ENCODE data around the gene ACAD8.
A peak's percentile ranks its signal among the peaks of the same experiment; 100 is the strongest.
"Not testable (repeated sequence)": the region's sequence is repeated elsewhere in the genome, so short reads cannot be mapped to it uniquely, and the experiment has no call there.

ACAD8 gene

GRCh38 chr11:134240592-134240991 lies 12.8 kb upstream of the ACAD8 start:
- DNase-seq: no peak

DNA sequence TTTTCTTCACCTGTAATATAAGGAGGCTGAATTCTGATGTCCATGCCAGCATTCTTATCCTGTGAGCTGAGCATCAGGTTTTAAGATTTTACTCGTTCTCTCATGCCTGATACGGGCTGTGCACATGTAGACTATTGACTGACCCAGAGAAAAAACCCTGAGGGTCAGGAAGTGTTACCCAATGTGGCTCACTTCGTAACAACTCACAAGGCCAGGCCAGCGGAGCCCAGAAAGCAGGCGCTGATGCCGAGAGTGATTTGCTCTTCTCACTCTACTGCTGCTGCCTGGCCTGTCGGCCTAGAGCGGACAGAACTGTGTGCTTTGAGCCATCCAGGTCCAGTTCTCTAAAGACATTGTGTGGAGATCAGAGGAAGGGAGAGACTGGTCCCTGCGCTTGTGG lies 11.0 kb upstream of the ACAD8 start:
- DNase-seq: no peak

DNA sequence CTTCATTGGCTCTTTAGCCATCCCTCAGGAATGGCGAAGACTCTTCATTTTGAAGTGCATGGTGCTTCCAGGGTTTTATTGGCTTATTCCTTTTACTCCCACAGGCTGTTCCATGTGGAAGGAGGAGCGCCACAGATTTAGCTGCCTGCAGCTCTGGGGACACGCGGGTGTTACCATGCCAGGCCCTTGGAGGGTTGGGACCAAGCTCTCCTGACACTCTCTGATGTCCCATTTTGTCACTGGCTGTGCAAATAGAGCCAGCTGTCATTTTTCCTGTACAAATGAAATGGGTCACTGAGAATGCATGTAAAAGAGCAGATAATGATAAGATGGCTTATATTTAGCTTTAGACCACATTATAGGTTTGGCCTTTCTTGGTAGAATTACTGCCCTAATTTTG lies 9.5 kb upstream of the ACAD8 start:
- DNase-seq: no peak

DNA sequence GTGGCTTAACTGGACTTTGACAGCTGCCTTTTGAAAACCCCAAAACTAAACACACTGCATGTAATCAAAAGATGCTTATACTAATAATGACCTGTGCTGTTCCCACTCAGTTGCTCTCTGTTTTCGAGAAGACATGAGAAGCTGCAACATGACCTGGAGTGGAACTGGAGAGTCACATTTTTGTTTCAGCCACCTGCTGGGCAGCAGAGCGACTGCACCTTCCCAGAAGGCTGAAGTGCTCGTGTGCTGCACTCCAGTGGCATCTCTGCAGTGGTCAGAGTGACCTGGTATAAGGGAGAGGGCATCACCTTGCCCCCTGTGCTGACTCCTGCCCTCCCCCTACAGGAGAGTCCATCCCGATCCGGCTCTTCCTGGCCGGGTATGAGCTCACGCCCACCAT lies 8.8 kb upstream of the ACAD8 start:
- DNase-seq: peak; percentile 24

GRCh38 chr11:134245434-134245833 lies 7.9 kb upstream of the ACAD8 start:
- no peak for DNase-seq

DNA sequence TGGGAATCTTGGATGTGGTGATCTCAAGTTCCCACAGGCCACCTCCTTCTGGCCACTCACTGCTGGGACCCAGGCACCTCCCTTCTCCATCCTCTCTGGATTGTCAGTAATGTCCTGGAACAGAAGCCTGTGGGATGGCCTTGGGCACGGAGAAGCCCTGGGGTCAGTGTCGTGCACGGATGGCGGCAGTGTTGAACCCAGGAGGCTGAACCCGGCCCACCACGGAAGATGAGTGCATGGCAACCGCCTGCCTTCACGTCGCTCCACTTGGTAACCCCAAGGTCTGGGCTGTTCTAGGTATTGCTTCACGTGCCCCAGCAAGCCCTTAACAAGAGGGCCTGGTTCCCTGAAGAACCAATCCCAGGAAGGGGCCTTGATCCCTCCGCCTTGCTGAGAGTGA lies 7.3 kb upstream of the ACAD8 start:
- DNase-seq: no peak

- DNase-seq: no peak
Measured at GRCh38 chr11:134246678-134247077, 6.7 kb upstream of the ACAD8 start.

GRCh38 chr11:134248910-134249480 lies 4.4 kb upstream of the ACAD8 start:
- DNase-seq: no peak

- no peak for DNase-seq
Measured at GRCh38 chr11:134250246-134250645, 3.1 kb upstream of the ACAD8 start.

DNA sequence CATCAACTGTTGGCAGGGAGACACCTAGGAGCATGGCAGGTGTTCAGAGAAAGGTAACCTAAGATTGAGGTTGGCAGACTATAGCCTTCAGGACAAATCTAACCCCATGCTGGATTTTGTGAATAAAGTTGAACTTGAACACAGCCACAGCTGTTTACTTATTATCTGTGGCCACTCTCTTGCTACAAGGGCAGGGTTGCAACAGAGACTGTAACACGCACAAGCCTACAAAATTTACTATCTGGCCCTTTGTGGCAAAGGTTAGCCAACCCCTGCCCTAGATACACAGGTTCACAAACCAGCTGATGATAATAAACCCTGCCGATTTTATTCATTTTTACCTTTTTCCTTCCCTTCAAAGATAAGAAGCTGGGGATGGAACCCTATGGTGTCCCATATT lies 2.7 kb upstream of the ACAD8 start:
- DNase-seq: no peak

DNA sequence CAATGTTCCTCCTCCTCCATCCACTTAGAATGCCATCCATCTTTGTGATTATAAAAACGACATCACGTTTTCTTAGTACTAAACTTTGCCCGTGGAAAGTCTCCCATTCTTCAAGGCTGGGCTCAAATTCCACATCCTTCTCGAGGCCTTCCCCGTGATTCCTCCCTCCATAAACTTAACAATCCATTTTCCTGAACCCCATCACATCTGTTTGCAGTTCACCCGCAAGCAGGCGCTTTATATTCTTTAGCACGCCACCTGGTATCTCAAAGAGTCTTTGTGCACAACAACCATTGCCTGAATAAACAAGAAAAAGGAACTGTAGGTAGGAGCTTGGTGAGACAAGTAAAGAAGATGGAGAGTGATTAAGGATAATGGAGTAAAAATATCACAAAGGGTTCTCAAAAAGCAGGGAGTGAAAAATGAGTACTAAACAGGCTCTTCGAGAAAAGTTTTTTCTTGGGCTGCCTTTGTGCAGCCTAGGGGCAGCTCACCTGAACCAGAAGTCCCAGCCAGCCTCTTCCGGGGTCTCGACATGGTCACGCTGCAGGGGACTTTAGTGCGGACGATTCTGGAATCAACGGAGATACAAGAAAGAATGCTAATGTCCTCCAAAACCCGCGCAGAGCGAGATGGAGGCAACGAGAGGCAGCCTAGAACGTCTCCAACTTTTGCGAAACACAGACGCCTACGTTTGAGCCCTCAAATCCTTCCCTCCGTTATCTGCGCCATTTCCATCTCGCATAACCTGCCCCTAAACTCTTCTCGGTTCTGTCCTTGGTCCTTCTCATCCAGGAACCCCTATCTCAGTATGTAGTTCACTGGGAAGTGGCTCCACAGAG lies 801 bp upstream of the ACAD8 start:
- peak; percentile 26 for DNase-seq

DNA sequence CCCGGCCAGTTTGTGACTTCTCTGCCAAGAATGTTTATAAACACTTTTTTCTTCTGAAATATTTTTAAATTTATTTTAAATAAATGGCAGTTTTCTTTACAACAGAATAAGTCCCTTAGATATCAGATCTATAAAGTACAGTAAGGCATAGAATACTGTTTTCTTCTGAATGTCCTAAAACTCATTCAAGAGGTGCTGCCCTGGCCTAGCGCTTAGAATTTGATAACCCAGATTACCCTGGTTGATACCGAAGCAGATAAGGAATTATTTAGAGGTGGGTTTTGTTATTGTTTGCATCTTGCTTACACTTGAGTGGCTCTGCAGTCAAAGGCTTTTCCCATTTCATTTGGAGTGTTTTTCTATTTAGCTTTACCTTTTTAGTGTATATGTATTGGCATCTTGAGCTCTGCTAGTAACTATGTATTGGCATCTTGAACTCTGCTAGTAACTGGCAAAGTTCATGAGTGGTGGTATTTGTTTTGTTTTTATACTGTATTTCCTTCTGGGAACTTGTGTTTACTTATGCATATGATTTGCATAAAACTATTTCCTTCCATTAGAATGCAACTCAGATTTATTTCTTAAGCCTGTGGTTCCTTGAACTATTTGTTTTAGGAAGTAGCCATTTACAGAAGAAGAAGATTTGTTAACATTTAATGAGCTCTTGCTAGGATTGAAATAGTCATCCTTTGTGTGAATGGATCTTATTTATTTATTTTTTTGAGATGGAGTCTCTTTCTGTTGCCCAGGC lies 1.2 kb downstream of the ACAD8 start:
- DNase-seq: no peak

GRCh38 chr11:134255184-134255561 lies 1.8 kb downstream of the ACAD8 start:
- not testable (repeated sequence) for DNase-seq

DNA sequence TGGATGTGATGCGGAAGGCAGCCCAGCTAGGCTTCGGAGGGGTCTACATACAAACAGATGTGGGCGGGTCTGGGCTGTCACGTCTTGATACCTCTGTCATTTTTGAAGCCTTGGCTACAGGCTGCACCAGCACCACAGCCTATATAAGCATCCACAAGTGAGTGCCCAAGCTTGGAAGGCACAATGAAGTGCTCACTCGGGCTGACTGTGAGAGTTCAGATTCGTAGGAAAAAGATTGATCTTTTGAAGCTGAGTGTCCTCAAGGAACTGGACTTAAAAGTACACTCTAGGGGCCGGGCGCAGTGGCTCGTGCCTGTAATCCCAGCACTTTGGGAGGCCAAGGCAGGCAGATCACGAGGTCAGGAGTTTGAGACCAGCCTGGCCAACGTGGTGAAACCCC lies 3.7 kb downstream of the ACAD8 start:
- no peak for DNase-seq

GRCh38 chr11:134258577-134258976 lies 5.2 kb downstream of the ACAD8 start:
- DNase-seq: no peak

DNA sequence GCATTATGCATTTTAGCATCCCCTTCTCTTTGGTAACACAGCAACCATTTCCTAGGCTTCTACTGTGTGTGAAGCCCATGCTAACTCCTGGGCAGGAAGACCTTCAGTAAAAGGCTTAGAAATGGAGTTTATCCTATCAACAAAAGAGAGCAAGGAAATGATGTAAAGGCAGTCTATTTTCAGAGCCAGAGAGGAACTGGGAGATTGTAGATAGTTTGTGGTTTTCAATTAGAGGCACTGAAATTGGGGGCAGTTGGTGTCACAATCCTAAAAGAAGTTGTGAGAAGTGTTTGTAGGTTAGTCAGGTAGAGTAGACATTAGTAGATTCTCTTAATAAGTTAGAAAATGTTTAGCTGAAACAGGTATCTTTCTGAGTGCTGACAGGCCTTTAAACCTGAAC lies 7.1 kb downstream of the ACAD8 start:
- DNase-seq: no peak

DNA sequence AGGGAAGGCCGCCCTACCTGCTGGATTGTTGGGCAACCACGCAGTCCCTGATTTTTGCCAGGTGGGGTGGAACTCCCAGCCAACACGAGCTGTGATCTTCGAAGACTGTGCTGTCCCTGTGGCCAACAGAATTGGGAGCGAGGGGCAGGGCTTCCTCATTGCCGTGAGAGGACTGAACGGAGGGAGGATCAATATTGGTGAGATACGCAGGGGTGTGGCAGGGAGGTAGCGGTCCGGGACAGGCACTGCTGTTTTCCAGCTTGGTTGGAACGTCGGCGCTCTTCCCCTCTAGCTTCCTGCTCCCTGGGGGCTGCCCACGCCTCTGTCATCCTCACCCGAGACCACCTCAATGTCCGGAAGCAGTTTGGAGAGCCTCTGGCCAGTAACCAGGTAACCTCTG lies 7.6 kb downstream of the ACAD8 start:
- DNase-seq: no peak

DNA sequence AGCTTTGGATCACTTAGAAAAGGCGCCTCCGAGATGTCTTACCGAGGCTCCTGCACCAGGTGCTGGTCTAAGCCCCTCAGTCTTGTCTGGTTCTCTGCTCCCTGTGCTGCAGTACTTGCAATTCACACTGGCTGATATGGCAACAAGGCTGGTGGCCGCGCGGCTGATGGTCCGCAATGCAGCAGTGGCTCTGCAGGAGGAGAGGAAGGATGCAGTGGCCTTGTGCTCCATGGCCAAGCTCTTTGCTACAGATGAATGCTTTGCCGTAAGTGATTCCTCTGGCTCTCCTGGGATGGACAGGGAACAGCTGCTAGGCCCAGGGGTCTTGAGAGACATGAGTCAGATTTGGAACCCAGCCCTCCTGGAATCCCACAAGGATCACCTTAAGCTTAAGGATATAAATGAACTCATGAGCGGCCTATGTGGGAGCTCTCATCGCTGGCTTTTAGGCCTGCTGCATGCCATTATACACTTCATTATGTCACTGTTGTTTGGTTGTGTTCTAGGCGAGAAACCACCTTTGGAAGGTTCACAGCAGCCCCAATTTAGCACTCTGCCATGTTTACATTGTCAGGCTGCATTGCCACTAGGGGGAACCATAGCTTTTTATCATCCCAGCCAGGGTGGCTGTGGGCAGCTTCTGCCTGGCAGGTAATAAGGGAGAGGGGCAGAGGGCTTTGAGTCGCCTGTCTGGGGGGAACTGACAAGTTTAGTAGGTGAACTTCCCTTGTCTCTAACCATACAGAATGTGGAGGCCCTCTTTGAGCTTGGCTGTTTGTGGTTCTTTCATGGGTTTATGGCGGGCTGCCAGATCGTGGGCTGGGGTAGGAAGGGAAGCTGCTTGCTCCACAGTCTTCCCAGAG lies 8.5 kb downstream of the ACAD8 start:
- peak; percentile 49 for DNase-seq

GRCh38 chr11:134264966-134265764 lies 11.8 kb downstream of the ACAD8 start:
- DNase-seq: no peak

DNA sequence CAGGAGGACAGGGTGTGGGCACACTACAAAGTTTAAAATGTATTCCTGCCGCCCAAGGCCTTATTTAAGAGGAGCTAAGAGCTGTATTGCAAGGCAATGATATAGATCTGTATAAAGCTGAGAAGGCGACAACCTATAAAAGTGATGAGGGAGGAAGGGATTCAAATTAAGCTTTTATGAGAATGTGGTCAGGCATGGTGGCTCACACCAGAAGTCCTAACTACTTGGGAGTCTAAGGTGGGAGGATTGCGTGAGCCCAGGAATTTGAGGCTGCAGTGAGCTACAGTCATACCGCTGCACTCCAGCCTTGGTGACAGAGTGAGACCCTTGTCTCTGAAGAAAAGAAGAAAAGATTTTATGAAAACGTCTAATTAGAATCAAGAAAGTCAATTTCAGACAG lies 13.1 kb downstream of the ACAD8 start:
- no peak for DNase-seq

DNA sequence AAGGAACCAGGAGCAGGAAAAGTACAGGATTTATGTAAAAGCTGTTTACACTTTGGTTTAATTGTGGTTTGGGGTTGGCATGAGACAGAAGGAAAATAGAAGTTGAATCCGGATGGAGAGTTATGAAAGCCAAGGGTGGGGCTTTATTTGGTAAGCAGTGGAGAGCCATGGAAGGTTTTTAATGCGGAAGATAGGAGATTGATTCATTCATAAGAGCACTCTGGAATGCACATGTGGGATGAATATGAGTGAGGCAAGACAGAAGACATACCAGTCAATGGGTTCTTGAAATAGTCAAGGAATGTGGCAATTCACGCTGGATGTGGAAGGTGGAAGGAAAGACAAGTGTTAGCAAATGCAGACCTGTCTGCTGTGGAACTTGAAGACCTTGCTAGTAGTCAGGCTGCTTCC lies 13.5 kb downstream of the ACAD8 start:
- DNase-seq: no peak

DNA sequence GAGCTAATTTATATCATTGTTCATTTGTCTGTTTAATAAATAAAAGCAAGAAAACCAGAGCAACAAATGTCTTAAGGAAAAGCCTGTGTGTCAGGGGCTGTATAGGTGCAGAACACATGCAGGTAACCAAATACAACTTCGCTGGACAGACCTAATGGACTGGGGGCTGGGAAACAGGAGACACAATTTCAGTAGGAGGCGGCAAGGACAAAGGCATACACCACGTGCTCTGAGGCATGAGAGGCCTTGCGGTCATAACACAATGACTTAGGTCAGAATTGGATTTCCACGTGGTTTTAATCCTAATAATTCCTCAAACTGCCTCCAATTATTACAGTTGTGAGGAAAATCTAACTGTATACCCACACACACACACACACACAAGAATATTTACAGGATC lies 14.1 kb downstream of the ACAD8 start:
- no peak for DNase-seq

Measured in CD4-positive, alpha-beta T cell treated with Interleukin-6 for 4 hours (primary cell).